GM18498 (cell line): Measurements from ENCODE around the gene CTF1.
"Not testable (repeated sequence)": the region's sequence is repeated elsewhere in the genome, so short reads cannot be mapped to it uniquely, and the experiment has no call there.

ENCODE experiments used
- ATAC-seq: cut with Tn5 transposase; IDR thresholded peaks from one replicate; pipeline ENCODE4 v1.9.1; 2021; ENCODE audit warnings: mild to moderate bottlenecking, moderate library complexity; ENCODE audit not compliant: unreplicated experiment

The CTF1 gene

DNA sequence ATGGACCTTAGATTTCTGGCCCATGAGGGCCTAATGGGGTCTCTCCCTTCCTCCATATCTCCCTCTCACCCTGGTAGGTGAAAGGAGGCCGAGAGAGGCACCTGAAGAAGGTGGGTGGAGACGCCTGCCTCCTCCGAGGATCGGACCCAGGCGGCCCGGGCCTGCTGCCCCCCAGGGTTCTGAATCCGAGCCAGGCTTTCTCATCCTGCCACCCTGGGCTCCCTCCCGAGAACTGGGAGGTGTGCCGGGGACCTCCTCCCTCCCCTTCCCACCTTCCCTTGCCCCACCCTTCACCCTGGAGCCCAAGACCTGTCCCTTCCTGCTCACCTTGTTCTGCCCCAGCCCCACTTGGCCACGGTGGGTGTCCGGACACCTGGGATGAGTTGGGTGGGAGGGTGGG is 32.0 kb downstream of the CTF1 start:
- ATAC-seq: no peak

DNA sequence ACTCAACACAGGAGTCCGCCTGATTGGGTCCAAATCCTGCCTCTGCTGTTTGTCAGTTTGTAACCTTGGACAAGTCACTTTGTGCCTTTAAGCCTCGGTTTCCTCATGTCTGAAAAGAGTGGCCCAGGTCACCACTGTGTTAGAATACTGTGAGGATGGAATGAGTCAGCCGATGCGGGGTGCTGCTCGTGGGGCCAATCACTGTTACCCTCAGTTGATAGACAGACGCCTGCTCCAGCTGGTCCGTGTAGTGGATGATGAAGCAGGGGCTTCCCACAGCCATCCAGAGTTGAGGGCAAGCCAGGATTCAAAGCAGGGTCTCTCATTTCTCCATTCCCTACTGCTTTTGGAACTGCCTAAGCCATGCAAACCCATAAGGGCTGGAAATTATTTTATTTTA is 32.8 kb downstream of the CTF1 start:
- no peak for ATAC-seq

DNA sequence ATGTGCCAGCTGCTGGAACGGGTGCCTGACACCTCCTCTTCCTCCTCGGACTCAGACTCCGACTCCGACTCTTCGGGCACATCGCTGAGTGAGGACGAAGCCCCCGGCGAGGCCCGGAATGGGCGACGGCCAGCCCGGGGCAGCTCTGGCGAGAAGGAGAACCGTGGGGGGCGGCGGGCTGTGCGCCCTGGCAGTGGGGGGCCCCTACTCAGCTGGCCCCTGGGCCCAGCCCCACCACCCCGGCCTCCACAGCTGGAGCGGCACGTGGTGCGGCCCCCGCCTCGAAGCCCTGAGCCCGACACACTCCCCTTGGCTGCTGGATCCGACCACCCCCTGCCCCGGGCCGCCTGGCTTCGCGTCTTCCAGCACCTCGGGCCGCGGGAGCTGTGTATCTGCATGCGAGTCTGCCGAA is 33.8 kb downstream of the CTF1 start:
- ATAC-seq: no peak

DNA sequence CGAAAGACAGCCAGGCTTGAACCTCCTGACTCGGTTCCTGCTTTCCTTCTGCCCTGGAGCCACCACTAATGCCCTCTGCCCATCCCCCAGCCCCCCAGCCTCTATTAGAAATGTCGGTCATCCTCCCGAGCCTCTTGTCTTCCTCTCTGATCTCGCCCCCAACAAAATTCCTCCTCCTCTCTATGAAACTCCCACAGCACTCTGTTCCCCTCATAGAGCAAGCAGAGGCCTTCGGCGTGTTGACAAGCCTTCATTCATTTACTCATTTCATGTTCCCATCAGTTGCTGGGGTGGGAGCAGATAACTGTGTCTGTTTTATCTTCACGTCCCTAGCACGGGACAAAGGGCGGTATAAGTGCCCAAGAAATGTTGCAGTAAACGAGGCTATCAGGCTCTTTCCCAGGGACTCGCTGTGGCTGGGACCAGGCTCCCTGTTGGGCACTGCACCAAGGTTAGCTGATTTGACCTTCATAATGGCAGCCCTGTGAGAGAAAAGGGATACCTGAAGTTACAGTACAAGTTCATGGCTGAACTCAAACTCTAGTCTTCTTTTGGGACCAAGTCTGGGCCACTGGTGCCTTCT is 34.7 kb downstream of the CTF1 start:
- ATAC-seq: no peak

DNA sequence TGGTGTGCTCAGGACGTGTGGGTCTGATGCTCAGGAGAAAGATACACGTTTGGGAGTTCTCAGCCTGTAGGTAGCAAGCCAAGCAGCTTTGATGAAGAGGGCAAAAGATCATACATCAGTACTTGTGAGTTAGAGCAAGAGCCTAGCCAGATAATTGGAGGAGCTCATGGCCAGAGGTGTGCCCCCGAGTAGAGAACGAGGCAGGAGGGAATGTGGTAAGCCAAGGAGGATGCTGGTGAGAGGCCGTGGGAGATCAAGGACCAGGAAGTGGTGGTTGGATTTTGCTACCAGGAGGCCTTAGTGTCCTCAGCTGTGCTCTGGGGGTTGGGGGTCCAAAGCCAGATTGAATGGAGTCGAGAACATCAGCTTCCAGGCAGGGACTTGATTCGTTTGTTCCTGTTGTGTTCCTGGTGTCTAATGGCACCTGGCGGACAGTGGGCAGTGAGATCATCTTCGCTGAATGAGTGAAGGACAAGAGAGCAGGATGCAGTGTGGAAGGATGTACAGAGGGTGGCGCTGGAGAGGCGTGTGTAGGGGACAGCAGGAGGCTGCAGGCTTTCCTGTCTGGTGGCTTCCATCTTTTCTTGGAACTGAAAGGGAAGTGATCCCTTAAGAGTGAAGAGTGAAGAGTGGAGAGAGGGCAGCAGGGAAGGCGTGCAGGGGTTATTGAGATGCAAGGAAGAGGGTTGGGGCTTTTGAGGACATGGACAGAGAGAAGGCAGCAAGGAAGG is 38.6 kb downstream of the CTF1 start:
- no peak for ATAC-seq

DNA sequence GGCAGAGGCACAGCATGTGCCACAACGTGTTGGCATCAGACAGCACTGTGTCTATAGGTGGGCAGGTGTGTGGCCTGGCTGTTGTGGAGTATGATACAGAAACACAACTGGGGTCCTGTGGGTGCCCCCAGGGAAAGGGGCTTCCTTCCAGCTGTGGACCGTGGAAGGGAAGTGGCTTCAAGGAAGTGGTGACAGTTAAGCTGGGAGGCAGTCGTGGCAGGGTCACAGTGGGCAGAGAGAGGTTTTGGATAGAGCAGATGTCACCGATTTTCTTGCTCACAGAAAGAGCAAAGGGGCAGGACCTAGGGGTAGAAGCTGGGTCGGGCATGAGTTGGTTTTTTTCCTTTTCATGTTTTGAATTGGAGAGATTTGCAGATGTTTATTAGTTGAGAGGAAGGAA is 41.3 kb downstream of the CTF1 start:
- no peak for ATAC-seq

DNA sequence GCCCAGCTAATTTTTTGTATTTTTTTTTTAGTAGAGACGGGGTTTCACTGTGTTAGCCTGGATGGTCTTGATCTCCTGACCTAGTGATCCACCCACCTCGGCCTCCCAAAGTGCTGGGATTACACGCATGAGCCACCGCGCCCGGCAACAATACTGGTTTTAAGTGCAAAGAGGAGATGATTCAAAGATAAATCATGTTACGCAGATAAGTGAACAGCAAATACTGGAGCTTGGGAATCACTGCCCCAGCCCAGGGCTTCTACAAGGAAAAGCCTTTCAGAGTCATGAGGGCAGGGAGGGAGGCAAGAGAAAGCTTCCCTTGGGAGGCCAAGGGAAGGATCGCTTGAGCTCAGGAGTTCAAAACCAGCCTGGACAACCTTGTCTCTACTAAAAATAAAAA is 43.2 kb downstream of the CTF1 start:
- ATAC-seq: not testable (repeated sequence)

DNA sequence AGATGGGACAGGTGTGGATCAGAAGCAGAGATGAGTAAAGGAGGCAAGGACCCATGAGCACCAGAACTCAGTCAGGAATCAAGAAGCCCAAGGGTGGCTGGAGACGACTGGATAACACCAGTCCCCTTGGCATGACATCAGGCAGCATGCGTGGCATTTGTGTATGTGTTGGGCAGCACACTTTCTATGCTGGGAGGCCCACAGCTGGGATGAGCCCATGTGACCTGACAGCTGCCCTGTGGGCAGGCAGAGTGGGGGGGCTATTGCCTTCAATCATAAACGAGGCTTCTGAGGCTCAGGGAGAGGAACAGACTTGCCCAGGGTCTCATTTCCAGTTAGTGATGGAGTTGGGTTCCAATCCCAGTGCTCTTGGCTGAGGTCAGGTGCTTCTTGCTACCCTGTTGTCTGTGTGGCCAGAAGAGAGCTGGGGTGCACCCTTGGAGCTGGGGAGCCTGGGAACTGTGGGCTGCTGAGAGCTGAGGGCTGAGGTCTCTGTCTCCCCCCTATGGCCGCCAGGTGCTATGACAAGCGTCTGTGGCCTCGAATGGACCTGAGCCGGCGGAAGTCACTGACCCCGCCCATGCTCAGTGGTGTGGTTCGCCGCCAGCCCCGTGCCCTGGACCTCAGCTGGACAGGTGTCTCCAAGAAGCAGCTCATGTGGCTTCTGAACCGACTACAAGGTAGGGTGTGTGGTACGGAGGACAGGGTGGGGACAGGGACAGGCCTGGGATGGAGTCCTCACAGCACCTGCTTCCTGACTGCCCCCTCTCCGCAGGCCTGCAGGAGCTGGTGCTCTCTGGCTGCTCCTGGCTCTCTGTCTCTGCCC is 45.4 kb downstream of the CTF1 start:
- ATAC-seq: peak; percentile 85

DNA sequence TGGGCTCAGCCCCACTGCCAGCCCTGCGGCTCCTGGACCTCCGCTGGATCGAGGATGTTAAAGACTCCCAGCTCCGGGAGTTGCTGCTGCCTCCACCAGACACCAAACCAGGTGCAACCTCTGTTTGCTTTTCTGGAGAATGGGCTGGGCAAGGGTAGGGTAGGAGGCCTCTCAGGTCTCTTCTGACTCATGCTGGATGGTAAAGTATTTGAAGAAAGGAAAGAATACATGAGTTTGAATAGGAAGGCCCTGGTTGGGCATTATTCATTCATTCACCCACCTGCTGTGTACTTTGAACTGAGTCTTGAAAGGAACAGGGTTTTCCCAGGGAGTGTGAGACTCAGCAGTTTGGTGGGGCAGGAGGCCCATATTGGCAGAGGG is 46.0 kb downstream of the CTF1 start:
- no peak for ATAC-seq

DNA sequence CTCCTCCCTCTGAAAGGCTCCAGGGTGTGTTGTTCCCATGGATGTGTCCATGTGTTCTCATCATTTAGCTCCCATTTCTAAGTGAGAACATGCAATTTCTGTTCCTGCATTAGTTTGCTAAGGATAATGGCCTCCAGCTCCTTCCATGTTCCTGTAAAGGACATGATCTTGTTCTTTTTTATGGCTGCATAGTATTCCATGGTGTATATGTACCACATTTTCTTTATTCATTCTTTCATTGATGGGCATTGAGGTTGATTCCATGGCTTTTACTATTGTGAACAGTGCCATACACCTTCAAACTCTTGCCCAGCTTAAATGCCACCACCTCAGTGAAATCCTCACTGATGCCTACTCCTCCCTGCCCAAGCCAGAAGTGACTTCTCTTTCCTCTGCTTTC is 47.9 kb downstream of the CTF1 start:
- ATAC-seq: no peak

DNA sequence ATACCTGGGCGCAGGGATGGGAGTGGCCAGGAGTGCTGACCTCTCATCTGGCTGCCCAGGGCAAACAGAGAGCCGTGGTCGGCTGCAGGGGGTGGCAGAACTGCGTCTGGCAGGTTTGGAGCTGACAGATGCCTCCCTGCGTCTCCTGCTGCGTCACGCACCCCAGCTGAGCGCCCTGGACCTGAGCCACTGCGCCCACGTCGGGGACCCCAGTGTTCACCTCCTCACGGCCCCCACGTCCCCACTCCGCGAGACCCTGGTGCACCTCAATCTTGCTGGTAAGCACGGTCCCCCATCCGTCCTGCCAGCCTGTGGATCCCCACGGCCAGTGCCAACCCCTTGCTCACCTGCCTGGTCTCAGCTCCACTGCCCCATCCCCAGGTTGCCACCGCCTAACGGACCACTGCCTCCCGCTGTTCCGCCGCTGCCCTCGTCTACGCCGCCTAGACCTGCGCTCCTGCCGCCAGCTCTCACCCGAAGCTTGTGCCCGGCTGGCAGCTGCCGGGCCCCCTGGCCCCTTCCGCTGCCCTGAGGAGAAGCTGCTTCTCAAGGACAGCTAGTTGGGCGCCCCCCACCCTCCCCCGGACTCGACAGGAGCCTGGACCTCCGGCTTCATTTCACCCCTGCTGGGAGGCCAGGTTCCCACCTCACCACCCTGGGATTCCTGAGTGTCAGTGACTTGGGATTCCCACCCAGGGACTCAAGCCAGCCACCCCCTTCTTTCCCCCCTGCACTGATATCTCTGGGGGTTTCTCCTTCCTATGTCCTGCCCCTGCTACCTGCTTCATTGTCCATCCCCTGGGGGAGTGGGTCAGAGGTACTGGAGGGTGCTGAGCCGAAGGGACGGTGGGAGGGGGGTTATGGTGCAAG is 50.5 kb downstream of the CTF1 start:
- no peak for ATAC-seq

DNA sequence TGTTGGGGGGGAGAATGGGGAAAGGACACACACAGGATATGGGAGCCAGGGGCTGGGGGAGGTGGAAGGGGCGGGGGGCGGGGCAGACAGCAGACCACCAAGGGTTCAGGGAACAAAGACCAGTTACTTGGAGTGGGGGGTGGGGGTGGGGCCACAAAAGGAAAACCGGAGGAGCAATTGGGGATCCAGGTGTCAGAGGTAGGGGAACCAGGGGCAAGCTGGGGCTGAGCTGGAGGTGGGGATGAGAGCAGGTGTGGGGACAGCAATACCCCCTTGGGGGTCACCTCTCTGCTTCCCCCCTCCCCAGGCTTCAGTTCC is 51.1 kb downstream of the CTF1 start:
- ATAC-seq: no peak

DNA sequence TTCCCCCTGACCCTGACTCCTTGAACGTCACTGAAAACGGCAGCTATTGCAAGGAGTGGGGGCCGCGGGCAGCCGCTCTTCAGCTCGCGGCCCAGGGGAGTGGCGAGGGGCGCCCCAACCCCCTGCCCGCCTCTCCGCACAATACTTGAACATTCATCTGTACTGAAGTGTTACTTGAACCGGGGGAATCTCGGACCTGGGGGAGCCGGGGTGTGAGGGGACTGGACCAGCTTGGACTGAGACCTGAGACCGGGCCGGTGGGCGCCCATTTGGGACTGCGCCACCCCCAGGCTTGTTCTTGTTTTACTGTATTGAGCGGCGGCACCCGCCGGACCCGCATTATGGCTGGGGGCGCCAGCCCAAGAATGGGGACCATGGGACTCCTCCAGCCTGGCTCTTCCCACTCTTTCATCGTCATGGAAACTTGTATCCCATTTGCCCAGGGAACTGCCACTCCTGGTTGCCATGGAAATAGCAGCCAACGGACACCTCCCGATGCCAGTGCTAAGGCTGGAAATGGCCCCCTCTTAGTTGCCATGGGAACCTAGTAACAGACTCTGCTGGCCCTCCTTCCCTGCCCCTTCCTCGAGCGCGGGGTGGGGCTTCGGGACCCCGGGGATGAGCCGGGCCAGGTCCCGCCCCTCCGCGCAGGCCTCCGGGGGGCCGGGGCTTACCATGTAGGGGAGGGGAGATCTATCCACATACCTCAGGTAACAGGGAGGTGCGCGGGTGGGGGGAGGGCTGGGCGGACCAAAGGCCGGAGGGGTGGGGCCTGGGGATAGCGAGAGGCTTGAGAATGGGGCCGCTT is 51.6 kb downstream of the CTF1 start:
- ATAC-seq: peak; percentile 6

DNA sequence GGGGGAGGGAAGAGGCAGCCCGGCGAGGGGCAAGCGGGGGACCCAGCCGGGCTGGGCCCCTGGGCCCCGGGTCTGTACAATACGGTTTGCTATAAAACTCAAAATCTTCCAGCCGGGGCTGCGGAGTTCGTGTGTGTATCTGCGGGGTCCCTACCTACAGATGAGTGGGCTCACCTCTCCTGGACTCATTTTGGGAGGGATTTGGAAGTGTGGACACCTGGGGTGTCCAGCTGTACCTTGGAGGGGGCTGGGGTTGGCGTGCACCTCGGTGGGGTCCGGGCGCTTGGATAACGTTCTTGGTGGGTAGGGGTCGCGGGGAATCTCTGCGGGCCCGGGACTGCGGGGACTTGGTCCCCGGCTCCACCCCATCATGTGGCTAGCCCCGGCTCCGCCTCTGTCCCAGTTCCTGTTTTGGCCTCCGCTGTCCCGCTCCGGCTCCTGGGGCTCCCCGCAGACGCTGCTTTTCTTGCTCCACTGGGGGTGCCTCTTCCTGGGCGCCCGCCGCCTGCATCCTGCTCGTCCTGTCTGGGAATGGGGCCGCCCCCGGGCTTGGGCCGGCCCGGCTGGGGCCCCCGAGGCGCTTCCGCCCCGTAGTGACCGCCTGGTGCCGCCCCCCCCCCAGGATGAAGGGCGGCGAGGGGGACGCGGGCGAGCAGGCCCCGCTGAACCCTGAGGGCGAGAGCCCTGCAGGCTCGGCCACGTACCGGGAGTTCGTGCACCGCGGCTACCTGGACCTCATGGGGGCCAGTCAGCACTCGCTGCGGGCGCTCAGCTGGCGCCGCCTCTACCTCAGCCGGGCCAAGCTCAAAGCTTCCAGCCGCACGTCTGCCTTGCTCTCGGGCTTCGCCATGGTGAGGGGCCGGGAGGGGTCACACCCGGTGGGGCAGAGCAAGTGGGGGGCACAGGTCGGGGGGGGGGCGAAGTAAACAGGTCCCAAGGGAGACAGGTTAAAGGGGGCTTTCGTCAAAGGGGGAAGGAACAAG is 52.5 kb downstream of the CTF1 start, which contains the start of gene ORAI3:
Gene ORAI3 (plus strand): TSS at position 402 of the 983 bp plus-strand sequence. CDS start 222 bp downstream, at position 624.
- peak; percentile 60 for ATAC-seq

DNA sequence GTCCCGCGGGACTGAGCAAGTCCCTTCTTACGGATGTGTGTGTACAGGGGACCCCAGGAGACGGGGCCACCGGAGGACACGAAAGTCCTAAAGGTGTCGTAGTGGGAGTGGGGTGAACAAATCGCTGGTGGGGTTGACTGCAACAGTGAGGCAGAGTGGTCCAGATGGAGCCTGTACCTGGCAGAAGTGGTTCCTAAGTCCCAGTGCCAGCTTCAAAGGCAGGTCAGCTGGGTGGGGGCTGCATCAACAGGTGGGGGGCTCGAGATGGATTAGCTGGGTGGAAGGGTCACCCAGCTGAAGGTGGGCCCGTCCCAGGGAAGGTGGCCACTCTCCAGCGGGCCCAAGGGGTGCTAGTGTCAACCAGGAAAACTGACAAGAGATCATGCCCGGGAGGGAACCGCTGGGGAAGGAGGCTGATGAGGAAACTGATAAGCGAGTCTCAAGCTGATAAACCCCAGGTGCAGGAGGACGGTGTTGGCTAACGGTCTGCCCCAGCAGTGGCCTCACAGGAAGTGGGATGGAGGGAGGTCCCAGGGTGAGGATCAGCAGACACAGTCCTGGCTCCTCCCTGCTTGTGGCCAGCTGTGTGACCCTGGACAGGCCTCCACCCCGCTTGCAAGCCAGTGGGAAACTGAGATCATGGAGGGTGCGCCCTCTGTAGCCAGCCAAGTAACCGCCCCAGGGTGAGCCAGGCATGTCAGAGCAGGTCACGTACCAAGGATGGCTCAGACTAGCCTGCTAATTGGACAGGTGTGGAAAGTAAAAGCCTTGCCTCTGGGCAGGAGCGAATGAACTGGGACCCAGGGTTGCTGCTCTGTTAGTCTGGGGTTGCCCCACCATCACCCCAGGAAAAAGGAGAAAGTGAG is 53.5 kb downstream of the CTF1 start:
- peak; percentile 52 for ATAC-seq

DNA sequence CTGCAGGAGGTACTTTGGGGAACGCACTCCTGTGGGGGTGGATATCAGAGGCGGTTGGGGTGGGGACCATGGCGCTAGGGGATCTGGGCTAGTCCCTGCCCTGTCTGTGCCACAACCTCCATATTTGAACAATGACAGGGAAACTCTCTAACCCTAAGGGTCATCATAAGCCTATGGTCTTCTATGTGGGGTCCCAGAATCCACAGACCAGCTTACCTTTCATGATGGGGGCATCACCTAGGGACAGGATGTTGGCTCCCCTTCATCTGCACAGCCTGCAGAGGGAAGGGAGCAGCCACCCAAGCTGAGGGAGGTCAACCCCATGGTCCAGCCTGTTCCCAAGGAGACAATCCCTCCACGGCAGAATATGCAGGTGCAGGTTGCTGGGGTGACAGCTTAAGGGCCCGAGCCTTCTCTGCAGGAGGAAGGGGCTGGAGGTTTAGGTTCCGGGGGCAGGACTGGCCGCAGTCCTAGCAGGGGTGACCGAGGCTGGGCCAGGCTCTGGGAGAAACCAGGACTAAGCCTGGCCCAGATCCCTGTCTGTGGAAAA is 54.2 kb downstream of the CTF1 start:
- ATAC-seq: no peak

DNA sequence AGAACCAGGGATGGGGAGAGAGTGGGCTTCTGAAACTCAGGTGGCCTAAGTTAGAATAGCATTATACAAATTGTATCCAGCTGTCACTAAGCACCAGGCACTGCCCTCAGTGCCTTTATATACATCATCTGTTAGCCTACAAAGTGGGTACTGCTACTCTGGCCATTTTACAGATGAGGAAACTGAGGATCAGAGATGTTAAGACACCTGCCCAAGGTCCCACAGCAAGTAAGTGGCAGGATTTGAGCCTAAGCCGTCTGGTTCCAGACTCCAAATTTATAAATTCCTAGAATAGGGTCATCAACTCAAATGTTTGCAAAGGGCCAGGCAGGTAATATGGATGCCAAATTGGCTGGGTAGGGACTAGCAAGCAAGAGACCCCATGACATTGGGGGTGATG is 54.8 kb downstream of the CTF1 start:
- ATAC-seq: no peak

DNA sequence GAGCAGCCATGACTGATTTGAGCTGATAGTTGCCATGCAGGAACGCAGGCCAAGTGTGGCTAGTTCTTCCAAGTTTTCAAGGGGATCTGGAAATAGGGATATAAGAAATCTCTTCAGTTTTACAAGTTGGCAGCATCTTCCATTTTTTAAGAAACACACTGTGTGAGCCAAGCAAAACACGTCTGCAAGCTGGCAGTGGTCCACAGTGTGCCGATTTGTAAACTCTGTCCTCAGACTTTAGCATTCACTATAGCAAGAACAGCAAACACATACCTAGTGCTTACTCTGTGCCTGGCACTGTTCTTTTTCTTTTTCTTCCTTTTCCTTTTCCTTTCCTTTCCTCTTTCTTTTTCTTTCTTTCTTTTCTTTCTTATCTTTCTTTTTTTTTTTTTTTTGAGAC is 55.3 kb downstream of the CTF1 start:
- ATAC-seq: no peak
